ENCODE results near the gene ERLEC1.

ERLEC1 gene

GRCh38 chr2:53865264-53865663, 78.4 kb downstream of the ERLEC1 start:
- TF ChIP-seq POLR2A (IDR thresholded peaks at IDR 0.05; ENCODE audit: low read length) (no peak), GATA1 (IDR thresholded peaks at IDR 0.05; ENCODE audit: low read depth, low read length) (no peak)
- DNase-seq, result no peak

- TF ChIP-seq GATA1 (IDR thresholded peaks at IDR 0.05; ENCODE audit: low read depth, low read length) (no peak), POLR2A (IDR thresholded peaks at IDR 0.05; ENCODE audit: low read length) (no peak)
- DNase-seq, result no peak
Measured at GRCh38 chr2:53865962-53866361, 79.1 kb downstream of the ERLEC1 start.

GRCh38 chr2:53867169-53867568, 80.3 kb downstream of the ERLEC1 start:
- TF ChIP-seq POLR2A (IDR thresholded peaks at IDR 0.05; ENCODE audit: low read length) (no peak), GATA1 (IDR thresholded peaks at IDR 0.05; ENCODE audit: low read depth, low read length) (no peak)
- DNase-seq, result no peak

GRCh38 chr2:53867773-53868172, 80.9 kb downstream of the ERLEC1 start:
- DNase-seq, result no peak
- TF ChIP-seq POLR2A (IDR thresholded peaks at IDR 0.05; ENCODE audit: low read length) (no peak), GATA1 (IDR thresholded peaks at IDR 0.05; ENCODE audit: low read depth, low read length) (no peak)

Measured in erythroblast (primary cell).